Central memory CD4-positive, alpha-beta T cell (primary cell): ENCODE data around the gene CACNA2D2.

ENCODE experiments used
- DNase-seq: peaks from one replicate; pipeline ENCODE4 v3.0.0; 2022
- total RNA-seq, 3 experiments: gene quantifications; one replicate each; lab custom pipeline; 2026; lab: John Stamatoyannopoulos, UW

CACNA2D2 gene
- total RNA-seq: 0.42 to 4.8 (median 3.8) reads per million in 3 experiments

DNA sequence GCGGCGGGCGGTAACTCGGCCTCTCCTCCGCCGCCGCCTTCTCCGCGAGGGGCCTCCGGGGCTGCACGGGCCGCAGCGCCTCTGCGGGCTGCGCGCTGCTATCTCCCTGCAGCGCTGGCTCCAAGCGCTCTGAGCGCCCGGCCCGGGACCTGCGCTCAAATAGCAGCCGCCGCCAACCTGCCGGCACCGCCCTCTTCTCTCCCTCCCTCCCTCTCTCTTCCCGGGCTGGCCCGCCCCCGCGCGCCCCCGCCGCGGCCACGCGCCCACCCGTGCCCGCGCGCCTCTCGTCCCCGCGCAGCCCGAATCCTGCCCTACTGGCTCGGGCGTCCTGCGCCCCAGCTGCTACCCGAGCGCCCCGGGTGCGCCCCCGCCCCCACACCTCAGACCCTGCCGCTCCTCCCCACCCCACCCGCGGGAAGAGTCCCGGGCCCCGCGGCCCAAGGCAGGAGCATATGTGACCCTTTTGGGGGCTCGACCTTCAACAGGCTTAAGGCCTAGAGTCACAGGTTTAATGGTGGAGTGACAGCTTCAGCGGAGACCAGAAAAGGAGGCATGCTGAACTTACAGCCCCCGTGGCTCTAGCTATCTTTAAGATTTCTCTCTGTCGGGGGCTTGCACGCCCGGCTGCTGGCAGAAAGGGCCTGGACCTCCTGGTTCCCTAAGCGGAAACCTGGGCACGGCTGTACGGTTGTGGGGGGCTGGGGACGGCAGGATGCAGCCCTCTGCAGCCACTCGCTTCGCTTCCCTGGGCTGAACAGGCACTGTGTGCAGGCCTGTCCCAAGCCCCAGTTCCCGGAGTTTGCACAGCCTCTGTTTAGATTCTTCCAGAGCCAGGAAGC lies at the start of gene CACNA2D2:
Gene CACNA2D2 (minus strand): TSS at position 131 of the 839 bp plus-strand sequence. CDS start 211 bp downstream, outside the sequence.
- peak; percentile 64 for DNase-seq

DNA sequence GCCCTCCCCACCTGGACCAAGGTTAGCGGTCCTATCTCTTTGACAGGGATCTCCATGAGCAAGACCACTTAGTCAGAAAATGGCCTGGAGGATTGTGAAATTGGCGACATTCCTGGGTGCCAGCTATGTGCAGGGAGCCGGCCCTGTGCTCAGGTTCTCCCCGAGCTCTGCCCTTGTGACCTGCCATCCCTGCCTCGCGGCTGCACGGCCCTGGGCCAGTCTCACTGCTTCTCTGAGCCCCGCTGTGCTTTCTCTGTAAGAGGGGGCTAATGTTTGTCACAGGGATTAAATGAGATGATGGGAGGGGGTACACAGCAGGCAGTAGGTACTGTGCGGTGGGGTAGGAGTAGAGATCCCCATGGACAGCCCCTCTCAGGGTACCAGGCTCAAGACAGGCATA lies 49.2 kb upstream of the CACNA2D2 start:
- DNase-seq: no peak

DNA sequence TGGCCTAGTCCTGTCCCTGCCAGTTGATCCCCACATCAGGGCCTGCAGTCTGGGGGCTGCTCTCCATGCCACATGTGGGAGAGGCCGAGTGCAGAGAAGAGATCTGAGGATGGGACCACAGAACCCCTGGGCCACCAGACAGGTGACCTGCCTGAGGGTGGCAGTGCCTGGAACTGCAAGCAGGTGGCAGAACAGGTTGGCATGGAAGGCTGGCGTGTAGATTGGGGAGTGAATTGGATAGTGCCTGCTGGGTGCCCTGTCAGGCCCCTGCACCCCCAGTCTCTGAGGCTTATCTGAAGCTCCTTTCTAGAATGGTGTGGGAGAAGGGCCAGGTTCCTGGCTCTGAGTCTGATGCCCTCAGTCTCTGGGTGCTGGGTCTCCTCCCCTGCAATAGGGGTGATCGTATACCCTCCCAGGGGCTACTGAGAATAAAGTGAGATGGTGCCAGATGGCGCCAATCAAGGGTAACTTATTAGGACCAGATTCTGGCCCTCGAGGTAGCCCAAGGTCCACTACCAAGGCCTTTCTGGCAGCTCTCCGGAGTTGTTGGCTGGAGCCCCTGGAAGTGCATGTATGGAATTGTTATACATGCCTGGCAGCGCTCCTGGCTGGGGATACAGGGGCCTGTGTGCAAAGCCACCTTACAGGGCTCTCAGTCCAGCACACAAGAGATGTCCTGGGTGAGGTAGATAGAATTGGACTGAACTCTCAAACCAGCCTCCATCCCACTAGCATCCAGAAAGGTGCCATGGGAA lies 48.4 kb upstream of the CACNA2D2 start:
- DNase-seq: no peak

DNA sequence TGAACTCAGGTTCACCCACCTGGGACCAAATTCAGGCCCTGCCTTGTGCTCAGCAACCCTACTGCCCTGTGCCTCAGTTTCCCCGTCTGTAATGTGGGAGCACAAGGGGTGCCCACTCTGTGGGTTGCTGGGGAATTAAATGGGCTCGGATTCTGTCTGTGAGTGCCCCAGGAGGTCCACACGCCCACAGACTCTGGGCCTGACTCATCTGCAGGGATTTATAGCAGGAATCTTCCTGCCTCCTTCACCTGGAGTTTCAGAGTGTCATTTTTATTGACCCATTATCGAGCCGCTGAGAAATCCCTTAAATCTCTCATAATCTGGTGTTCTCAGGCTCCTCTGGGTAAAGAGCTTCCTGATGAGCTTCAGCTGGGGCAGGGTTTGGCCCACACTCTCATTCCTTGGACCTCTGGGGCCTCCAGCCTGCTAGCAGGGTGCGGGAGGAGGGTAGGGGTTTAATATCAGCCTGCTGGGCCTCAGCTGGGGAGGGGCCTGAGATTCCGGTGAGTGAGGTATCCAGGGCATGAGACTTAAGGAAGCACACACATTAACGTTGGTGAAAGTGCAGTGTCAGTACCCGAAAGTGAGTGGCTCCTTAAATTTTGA lies 47.7 kb upstream of the CACNA2D2 start:
- no peak for DNase-seq

DNA sequence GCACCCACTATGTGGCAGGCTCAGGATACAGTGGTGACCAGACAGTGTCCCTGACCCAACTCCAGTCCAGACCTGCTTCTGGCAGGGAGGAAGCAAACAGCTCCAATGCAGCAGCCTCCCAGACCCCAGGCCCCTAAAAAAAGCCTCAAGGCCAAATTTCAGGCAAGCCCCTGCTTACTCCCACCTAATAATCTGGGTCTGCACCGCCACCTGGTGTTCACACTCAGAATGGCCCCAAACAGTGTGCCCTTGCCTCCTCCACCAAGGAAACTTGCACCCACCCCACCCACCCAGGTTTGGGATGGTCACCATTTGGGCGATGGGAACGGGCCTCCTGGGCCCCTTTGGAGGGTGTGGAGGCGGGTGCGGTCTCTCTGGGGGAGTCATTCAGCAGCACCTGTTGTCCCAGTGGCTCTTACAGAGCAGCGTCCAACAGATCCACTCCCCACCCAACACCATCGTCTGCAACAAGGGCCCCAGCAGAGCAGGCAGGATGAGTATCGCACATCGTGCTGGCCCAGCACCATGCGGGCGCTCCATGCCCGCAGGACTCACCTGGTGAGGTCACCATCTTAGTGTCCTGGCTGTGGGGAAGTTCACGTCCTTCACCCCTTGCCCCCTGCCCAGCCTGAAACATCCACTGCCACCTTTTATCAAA lies 46.8 kb upstream of the CACNA2D2 start:
- DNase-seq: peak; percentile 37

DNA sequence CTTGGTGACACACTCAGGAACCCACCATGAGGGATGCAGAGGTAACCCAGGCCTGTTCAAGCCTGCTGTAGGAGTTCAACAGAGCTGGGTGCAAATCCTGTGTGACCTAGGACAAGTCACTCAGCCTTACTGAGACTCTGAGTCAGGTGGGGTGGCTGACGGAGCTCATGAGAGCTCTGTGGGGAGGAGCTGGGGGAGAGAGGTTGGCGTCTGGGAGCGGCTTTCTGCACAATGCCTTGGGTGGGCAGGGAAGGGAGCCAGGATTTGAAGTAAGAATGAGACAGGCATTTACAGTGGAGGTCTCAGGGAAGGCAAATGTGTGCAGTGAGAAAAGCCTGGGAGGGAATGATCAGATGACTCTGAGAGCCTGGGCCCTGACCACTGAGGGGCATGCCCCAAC lies 45.8 kb upstream of the CACNA2D2 start:
- DNase-seq: no peak

DNA sequence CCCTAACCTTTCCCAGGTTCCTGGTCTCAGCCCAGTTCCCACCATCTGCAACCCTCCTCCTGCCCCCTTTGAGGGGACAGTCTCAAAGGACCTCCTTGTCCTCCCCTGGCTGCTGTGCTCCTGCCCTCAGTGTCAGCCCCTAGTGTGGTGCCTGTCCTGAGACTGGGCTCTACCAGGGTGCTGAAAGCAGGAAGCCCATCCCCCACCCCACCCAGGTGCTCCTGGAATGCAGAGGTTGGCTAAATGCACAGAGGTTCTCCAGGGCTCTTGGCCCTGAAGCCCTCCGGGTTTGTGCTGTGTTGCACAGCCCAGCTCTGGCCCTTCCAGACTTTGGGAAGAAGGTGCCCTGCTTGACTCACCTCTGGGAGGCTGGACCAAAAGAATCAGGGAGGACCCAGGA lies 42.3 kb upstream of the CACNA2D2 start:
- no peak for DNase-seq

DNA sequence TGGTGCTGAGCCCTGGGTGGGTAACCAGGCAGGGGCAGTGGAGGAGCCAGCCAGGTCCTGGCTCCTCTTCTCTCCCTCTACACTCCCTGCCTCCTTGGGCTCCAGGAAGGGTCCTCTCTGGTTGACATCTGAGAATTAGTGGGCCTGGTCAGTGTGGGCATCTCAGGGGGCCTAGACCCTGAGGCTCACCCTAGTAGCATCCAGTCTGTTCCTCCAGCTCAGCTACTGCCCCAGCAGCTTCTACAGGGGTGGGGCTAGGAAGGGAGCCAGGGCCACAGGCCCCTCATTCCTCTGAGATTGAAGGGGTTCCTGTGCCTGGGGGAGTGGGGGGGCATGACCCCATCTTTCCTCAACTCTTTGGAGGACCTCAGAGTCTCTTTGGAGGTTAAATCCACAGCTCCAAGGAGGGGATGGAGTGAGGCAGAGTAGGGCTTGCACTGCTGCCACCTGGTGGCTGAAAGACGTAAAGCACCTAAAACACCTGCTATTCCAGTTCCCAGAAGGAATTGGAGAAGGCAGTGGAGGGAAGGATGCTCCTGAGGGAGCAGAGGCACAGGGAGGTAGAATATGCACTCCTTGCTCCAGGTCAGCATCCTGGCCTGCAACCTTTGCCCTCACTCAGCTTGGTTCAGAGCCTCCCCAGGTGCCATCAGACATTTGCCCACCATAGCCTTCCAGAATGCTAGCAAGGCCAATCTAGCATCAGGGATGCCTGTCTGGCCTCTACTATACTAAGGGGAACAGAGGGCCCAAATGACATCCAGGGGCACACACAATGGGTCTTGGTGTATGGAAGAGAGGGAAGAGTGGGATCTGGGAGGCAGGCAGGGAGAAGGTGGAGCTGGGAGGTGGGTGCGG lies 39.0 kb upstream of the CACNA2D2 start:
- peak; percentile 45 for DNase-seq

DNA sequence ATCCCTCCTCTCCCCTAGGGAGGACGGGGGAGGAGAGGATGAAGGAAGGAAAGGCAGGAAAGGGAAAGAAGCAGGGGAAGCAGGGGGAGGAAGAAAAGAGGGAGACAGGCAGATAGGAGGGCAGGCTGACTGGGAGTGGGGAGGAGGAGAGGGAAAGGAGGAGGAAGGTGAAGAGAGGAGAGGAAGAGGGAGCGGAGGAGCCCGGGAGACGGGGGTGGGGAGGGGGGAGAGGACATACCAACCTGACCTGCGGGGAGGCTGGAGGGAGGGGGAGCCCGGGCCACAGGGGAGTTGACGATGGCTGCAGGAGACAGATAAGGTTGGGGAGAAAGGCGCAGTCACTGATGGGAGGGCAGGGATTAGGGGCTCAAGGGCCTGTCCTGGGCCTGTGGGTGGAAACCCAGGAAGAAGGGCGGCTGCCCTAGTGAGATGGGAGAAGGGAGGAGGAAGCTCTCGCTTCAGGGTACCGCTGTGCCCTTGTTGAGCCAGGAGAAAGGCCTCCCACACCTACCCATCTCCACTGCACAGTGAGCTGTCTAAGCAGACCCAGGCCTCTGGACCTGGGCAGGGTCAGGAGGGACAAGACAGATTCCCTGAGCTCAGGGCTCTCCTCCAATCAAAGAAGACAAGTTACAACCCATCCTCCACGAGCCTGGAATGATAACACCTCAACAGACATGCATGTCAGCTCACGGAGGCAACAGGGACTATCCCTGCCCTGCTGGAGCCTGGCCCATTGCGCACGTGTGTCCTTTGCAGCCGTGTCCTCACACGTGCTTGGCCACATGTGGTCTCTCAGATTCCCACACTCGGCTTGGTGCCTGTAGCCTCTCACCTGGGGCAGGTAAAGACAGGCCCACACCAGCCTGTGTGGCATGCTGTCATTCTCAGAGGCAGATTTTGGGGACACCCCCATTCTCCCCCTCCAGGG lies 36.2 kb upstream of the CACNA2D2 start:
- no peak for DNase-seq

DNA sequence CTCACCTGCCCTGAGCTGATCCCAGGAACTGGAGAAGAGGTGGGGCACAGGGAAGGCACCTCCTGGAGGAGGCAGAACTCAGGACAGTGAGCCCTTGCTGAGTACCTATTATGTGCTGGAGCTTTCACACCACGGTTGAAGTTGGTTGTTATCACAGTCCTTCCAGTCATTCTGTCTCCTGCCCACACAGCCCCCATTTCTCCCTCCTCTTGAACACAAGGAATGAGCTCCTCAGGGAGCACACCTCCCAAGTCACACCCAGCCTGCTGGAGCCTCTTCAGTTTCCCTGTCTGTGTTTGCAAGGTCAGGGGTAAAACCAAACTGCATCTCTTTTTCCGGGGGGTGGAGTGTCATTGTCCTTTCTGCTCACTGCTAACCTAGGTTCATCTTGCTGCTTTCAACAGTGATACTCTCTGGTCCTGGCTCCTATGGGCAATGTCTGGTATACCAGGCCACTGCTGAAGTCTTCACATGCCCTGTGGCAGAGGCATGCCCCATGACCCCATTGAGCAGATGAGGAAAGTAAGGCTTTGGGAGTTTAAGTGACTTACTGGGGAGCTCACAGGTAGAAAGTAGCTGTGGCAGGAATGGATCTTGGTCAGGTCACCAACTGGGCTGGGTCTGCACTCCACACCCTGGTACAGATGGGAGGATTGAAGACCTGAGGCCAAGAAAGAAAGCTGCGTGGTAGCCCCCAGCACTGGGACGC lies 34.1 kb upstream of the CACNA2D2 start:
- DNase-seq: no peak

DNA sequence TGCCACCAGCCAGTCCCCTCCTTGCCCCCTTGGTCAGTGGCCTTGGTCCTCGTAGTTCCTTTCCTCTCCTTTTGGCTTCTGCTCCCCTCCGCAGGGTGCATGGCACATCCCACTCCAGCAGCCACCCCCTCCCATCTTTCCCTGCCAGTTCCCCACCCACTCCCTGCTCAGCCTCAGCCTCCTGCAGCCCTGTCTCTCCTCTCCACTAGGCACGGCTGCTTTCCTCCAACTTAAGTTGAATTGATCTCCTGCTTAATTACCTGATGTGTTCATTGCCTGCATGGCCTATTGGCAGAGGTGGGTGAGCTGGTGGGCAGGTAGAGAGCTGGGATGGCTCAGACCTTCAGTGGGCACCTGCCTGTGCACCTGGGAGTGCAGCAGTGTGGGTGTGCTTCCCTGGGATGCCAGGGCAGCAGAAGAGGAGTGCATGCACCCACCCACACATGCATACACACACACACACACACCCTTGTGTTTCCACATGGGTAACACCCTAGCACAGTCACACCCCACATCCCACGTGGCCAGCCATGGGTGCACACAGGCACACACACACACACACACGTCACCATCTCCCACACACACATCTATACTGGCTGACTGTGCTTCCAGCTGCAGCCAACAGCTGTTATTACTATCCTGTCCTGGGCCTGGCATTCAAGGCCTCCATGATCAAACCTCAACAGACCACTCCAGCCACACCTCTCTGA lies 33.2 kb upstream of the CACNA2D2 start:
- DNase-seq: no peak

DNA sequence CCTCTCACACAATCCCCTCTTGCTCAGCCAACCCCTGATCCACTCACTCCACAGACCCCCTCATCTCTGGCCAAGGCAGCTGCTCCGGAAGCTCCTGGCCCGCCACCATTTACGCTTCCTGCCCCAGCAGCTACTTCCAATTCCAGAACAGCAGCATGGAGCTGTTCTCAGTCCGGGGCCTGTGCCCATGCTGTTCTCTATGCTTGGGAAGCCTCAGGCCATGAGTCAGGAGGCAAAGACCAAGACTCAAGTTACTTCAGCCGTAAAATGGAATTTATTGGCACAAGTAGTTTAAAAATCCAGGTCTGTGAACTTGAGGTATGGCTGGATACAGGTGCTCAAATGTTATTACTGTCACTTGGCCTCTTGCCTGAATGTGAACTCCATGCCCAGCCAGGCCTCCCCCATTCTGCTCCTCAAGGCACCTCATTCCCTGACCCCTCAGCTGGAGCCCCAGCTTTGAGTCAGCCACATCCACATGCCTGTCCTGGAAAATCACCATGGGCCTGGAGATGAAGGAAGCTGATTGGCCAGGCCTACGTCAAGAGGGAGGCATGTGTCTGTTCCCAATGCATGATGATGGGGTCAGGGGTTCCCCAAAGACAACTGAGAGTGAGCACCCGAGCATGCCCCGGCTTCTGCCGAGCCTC lies 31.4 kb upstream of the CACNA2D2 start:
- no peak for DNase-seq

DNA sequence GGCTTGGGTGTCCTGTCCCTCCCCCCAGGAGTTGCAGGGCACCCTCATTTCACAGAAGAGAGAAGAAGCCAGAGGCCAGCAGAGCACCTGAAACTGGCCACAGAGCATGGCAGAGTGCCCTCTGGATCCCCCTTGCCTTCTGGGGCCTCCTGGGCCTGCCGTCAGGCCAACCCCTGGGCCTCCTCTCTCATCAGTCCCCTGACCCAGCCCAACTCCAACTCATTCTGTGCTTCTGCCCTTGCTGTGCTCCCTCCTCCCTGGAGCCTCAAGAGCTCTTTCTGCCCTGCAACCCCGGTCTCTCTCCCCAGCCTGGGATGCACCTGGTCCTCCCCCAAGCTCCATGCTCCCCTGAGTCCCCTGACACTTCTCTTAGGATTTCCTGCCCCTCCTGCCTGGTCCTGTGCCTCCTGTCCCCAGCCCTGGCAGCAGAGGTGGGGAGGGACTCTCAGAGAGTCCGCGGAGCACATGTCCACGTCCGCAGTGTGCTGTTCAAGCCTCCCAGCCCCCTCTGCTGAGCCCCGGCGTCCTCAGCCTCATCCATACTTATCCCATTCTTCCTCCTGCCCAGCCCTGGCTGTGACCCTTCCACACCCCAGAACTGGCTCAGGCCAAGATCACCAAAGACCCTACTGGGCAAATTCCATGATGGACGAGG lies 30.5 kb upstream of the CACNA2D2 start:
- no peak for DNase-seq

DNA sequence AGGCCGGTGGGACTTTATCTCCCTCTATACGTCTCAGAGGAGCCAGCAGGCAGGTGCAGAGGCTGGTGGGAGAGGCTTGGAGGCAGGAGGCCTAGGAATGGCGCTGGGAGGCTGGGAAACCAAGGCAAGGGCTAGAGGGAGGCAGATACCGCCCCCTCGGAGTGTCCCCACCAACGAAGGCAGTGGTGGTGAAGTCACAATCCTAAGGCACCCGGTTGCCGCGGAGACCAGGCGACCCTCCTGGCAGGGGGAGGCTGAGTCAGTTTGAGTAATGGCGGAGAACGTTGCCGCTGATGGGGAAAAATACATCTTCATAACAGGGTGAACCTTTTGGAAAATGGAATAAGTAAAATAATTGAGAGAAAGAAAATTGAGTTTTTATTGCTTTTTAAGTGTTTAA lies 29.9 kb upstream of the CACNA2D2 start:
- no peak for DNase-seq

DNA sequence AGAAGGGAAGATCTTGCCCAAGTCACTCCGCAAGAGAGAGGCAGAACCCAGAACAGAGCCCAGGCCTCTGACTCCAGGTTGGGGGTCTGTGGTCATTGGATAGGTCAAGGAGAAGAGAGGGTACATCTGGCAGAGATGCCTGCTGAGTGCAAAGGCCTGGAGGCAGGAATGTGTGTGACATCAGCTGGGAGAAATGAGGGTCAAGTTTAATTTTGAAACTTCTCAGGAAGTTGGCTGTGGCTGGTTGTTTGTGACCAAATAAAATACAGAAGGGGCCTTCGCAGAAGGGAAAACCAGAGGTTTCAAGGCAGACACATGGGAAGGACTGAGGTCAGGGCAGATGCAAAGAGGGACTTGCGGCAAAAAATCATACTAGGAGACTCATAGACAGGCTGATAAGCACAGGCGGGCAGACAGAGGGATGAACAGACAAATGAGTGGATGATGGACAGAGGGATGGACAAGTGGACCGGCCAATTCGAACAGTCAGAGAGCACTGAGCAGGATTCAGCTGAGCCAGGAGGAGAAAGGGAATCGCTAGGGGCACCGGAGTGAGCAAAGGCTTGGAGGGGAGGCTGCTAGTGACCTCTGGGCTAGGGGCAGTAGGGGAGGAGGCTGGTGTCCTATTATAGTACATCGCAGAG lies 28.8 kb upstream of the CACNA2D2 start:
- DNase-seq: no peak

DNA sequence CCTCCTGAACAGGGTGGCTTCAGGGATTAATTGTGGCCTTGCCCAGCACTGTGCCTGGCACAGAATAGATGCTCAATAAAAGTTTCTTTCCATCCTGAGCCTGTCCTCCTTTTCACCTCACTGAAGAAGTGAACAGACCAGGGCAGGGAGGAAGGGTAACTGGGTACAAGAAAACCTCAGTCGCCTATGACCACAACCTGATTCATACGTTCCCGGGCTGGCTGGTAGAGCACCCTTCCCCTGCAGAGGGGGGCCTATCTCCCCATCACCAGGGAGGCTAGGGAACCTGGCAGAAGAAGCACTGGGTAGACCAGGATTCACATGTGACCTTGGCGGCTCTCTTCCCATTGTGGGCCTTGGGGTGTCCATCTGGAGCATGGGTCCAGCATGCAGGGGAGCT lies 27.8 kb upstream of the CACNA2D2 start:
- DNase-seq: no peak

DNA sequence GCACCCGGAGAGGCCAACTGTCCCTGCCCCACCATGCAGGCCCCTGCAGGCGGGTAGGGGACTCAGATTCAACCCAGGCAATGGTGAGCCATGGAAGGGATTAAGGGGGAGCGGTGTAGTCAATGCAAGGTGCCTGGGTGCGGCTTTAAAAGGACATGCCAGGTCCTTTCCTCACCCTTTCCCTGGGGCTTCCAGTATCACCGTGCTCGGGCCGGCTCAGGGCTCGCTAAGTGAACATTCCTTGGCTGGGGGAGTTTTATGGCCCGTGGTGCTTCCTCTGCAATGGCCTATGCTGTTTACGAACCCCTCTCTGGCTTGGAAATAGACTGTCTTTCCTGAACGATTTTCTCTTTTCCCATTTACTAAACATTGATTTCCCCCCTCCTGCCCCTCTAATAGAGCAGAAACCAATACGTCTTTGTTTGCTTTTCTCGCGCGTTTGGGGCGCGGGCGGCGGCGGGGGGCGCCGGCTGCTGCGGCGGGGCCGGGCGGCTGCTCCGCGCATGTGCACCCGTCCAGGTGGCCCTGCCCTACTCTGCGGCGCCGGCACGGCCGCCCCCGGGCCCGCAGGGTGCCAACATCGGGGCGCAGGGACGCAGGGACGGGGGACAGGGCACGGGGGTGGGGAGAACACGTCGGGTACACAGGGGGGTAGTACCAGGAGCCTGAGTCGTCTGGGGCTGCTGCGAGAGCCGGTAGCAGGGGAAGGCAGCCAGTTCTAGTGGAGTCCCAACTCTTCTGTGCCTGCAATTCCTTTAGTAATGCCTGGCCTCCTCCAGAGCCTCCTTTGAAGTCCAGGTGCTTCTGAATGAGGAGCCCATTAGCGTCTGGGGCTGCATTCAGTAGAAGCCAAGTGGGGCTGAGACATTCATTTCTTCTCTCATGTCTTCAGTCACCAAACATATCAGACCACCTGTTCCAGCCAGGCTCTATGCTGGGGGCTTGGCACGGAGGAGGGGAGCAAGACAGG lies 26.9 kb upstream of the CACNA2D2 start:
- DNase-seq: no peak
